Measurements from ENCODE around the gene NRXN3.

GRCh38 chr14:79056879-79057278 is 886.7 kb downstream of the NRXN3 start:
- TF ChIP-seq EZH2phosphoT487 (IDR thresholded peaks at IDR 0.05; ENCODE audit: unreplicated experiment) (no peak), CTCF (conservative IDR thresholded peaks at IDR 0.05; ENCODE audit: low read depth in 2 of 2) (no peak), POLR2AphosphoS5 (IDR thresholded peaks at IDR 0.05; ENCODE audit: low read depth) (no peak), EZH2 (IDR thresholded peaks at IDR 0.05; ENCODE audit: low read depth, unreplicated experiment) (no peak), STAT1 (IDR thresholded peaks at IDR 0.05; ENCODE audit: unreplicated experiment) (no peak), ZNF114 (CRISPR knock-in tag; IDR thresholded peaks at IDR 0.05) (no peak), REST (IDR thresholded peaks at IDR 0.05; ENCODE audit: unreplicated experiment) (no peak), ZNF331 (CRISPR knock-in tag; IDR thresholded peaks at IDR 0.05; ENCODE audit: low read depth) (no peak), NANOG (IDR thresholded peaks at IDR 0.05; ENCODE audit: borderline replicate concordance) (no peak), CREB1 (CRISPR knock-in tag; IDR thresholded peaks at IDR 0.05; ENCODE audit: low read depth) (no peak), JUNB (IDR thresholded peaks at IDR 0.05; ENCODE audit: unreplicated experiment) (no peak), ETS1 (IDR thresholded peaks at IDR 0.05) (no peak)

Data from GM23338 (cell line).